Keratinocyte (primary cell): ENCODE measurements around the gene FLT3. TPM values are rescaled to one million over a fixed set of nuclear protein-coding genes. Genes with fewer than 3 reads are reported as not detected.

Experiments used
- DNase-seq: peaks from one replicate; pipeline ENCODE4 v3.0.0-alpha.2; 2011; ENCODE audit warnings: low read depth, missing footprints, low spot score
- FAIRE-seq: peaks from 2 replicates; lab custom pipeline; 2011; peaks lifted over from hg19 to GRCh38; lab: Jason Lieb, UNC
- H2AFZ ChIP-seq: 2 replicates; pipeline ENCODE4 v1.6.0; 2012; ENCODE audit warnings: low read length, control low read depth, inconsistent platforms; ENCODE audit not compliant: control insufficient read depth
- H3K27ac ChIP-seq: 2 replicates; pipeline ENCODE4 v1.5.1; 2011; ENCODE audit warnings: low read length; ENCODE audit not compliant: control insufficient read depth, insufficient read depth
- H3K27me3 ChIP-seq: 3 replicates; pipeline ENCODE4 v1.6.0; 2011; ENCODE audit warnings: low read length; ENCODE audit not compliant: control insufficient read depth, insufficient read depth; ENCODE audit errors: extremely low read depth
- H3K36me3 ChIP-seq, 2 experiments: 2 replicates in 1 of 2; 3 replicates in 1 of 2; pipeline ENCODE4 v1.5.1; 2011; ENCODE audit warnings: low read length in 2 of 2, mild to moderate bottlenecking in 1 of 2; ENCODE audit not compliant: control insufficient read depth in 2 of 2, insufficient read depth in 2 of 2; ENCODE audit errors: extremely low read depth in 1 of 2
- H3K4me1 ChIP-seq: 3 replicates; pipeline ENCODE4 v1.5.1; 2011; ENCODE audit warnings: low read length; ENCODE audit not compliant: control insufficient read depth, insufficient read depth; ENCODE audit errors: extremely low read depth
- H3K4me2 ChIP-seq: 3 replicates; pipeline ENCODE4 v1.6.0; 2011; ENCODE audit warnings: low read depth, low read length; ENCODE audit not compliant: control insufficient read depth, insufficient read depth; ENCODE audit errors: extremely low read depth
- H3K4me3 ChIP-seq, 3 experiments: fragments of 200-600 bp in 1 of 3; sonication (generic) in 1 of 3; 2 replicates in 2 of 3; 3 replicates in 1 of 3; pipeline ENCODE4 v1.5.1; 2011 to 2016; ENCODE audit warnings: low read length in 3 of 3, mild to moderate bottlenecking in 3 of 3, control low read depth in 2 of 3, inconsistent platforms in 1 of 3, low read depth in 1 of 3, mixed read lengths in 1 of 3, mixed run types in 1 of 3, moderate library complexity in 1 of 3; ENCODE audit not compliant: control insufficient read depth in 2 of 3, insufficient read depth in 2 of 3; ENCODE audit errors: extremely low read depth in 1 of 3
- H3K79me2 ChIP-seq: 2 replicates; pipeline ENCODE4 v1.6.0; 2012; ENCODE audit warnings: low read length; ENCODE audit not compliant: control insufficient read depth, insufficient read depth
- H3K9ac ChIP-seq: 3 replicates; pipeline ENCODE4 v1.6.0; 2011; ENCODE audit warnings: low read length; ENCODE audit not compliant: control insufficient read depth, insufficient read depth; ENCODE audit errors: extremely low read depth
- H3K9me1 ChIP-seq: 3 replicates; pipeline ENCODE4 v1.6.0; 2011; ENCODE audit warnings: low read length; ENCODE audit not compliant: control insufficient read depth, insufficient read depth; ENCODE audit errors: extremely low read depth
- H3K9me3 ChIP-seq: 2 replicates; pipeline ENCODE4 v1.5.1; 2012; ENCODE audit warnings: low read depth, low read length; ENCODE audit not compliant: control insufficient read depth
- H4K20me1 ChIP-seq: 3 replicates; pipeline ENCODE4 v1.6.0; 2011; ENCODE audit warnings: low read length; ENCODE audit not compliant: control insufficient read depth, insufficient read depth; ENCODE audit errors: extremely low read depth
- EZH2 ChIP-seq: IDR thresholded peaks from one replicate; pipeline ENCODE4 v1.6.1; 2012; ENCODE audit warnings: inconsistent platforms, mild to moderate bottlenecking, low read length, moderate library complexity
- dilution Hi-C: fragments of 300-500 bp; cut with MboI; formaldehyde crosslinking; loops from one replicate; pipeline ENCODE4 v1.7.0; 2020; ENCODE audit warnings: low sequenced_read_pairs; ENCODE audit not compliant: extremely low pct_ligation_motif_present
- polyA plus RNA-seq, 5 experiments: library from polyadenylated mRNA; depleted of rRNA in 3 of 5; stranded (reverse) in 3 of 5; stranded (forward) in 1 of 5; unstranded in 1 of 5; fragments of >200 nt; gene quantifications; 1 replicate in 1 of 5; 2 replicates in 3 of 5; 3 replicates in 1 of 5; pipeline versions ENCODE4 v1.2.1 to v1.2.3, GENCODE V29; 2011 to 2012; ENCODE audit warnings: missing spikeins in 2 of 5, low read depth in 1 of 5, low replicate concordance in 1 of 5
- TF ChIP-seq, protein P1 (sequence below), 3 experiments: IDR thresholded peaks in 1 of 3; conservative IDR thresholded peaks in 1 of 3; optimal IDR thresholded peaks in 1 of 3; 2 replicates in 2 of 3; 3 replicates in 1 of 3; pipeline versions ENCODE3 to v1.5.1; 2011; ENCODE audit warnings: low read length in 3 of 3, mild to moderate bottlenecking in 3 of 3, moderate library complexity in 2 of 3, control low read depth in 1 of 3, inconsistent platforms in 1 of 3; ENCODE audit not compliant: insufficient read depth in 2 of 3; ENCODE audit errors: extremely low read depth in 1 of 3

Gene FLT3
- polyA plus RNA-seq, 1 donor (not counting 4 experiments of a cell fraction or from before 2014, with no cell fraction given): not detected

DNA sequence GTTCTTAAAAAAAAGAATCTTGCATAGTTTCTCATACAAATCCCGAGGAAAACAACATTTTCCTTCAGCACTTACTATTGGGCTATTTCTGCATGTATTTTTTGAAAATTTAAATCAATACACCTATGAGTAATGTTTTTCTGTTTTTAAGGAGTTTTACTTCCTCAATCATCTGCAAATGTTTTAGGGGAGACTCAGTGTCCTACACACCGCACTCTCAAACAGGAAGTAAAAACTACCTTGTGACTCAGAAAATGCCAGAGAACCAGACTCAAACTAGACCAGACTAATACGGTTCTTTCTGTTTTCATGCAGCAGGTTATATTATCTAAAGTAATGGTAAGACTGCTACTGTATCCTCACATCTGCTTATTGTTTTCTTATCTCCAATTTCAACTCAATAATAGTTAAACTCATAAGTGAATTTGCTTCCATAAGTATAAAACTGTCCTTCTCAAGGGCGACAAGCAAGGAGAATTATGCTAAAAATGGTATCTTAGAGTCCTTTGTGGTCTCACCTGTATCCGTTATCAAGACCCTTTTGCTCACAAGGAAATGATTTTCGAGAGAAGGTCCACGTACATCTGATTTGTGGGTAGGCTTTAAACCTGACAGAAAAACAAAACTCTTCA lies 52.5 kb downstream of the FLT3 start:
- FAIRE-seq (no peak), DNase-seq (no peak)
- Histone ChIP-seq H3K36me3 (no peaks in the 10 kb centered on the region), H3K9me1 (no peaks in the 10 kb centered on the region), H3K4me2 (no peak overlapping the region), H3K9ac (no peak overlapping the region), H3K4me1 (no peaks in the 10 kb centered on the region), H4K20me1 (no peaks in the 10 kb centered on the region), H2AFZ (no peak overlapping the region), H3K27me3 (peaks cover 4% of the 10 kb centered on the region), H3K27ac (no peak overlapping the region), H3K4me3 (no peak overlapping the region), H3K79me2 (no peaks in the 10 kb centered on the region), H3K9me3 (no peaks in the 10 kb centered on the region)
- TF ChIP-seq EZH2: no peak
- TF ChIP-seq, protein P1, sequence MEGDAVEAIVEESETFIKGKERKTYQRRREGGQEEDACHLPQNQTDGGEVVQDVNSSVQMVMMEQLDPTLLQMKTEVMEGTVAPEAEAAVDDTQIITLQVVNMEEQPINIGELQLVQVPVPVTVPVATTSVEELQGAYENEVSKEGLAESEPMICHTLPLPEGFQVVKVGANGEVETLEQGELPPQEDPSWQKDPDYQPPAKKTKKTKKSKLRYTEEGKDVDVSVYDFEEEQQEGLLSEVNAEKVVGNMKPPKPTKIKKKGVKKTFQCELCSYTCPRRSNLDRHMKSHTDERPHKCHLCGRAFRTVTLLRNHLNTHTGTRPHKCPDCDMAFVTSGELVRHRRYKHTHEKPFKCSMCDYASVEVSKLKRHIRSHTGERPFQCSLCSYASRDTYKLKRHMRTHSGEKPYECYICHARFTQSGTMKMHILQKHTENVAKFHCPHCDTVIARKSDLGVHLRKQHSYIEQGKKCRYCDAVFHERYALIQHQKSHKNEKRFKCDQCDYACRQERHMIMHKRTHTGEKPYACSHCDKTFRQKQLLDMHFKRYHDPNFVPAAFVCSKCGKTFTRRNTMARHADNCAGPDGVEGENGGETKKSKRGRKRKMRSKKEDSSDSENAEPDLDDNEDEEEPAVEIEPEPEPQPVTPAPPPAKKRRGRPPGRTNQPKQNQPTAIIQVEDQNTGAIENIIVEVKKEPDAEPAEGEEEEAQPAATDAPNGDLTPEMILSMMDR (optimal IDR thresholded peaks at IDR 0.05 in 1 of 3, IDR thresholded peaks at IDR 0.05 in 1 of 3, conservative IDR thresholded peaks at IDR 0.05 in 1 of 3; ENCODE audit: extremely low read depth in 1 of 3, insufficient read depth in 2 of 3, low read length in 3 of 3): no peak
- dilution Hi-C loops: no loop called here

DNA sequence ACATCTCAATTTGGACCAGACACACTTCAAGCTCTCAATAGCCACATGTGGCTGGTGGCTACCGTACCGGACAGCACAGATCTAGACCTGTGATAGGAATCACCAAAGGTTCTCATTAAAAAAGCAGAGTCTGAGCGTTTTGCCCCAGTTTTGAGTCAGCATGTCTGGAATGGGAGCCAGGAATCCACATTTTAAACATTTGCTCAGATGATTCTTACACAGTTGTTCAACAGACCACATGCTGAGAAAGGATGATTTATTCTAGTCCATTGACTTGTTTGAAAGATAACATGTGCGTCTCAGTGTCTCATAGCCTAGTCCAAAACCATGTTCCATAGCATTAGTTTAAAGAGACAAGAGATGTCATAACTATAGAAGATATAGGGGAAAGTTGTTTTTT lies 53.4 kb downstream of the FLT3 start:
- Histone ChIP-seq H2AFZ (no peak overlapping the region), H3K4me2 (no peak overlapping the region), H3K27me3 (peaks cover 4% of the 10 kb centered on the region), H3K9ac (no peak overlapping the region), H3K36me3 (no peaks in the 10 kb centered on the region), H3K27ac (no peak overlapping the region), H4K20me1 (no peaks in the 10 kb centered on the region), H3K9me3 (no peaks in the 10 kb centered on the region), H3K79me2 (no peaks in the 10 kb centered on the region), H3K4me1 (no peaks in the 10 kb centered on the region), H3K4me3 (no peak overlapping the region), H3K9me1 (no peaks in the 10 kb centered on the region)
- no peak for TF ChIP-seq EZH2
- TF ChIP-seq, protein P1 (optimal IDR thresholded peaks at IDR 0.05 in 1 of 3, IDR thresholded peaks at IDR 0.05 in 1 of 3, conservative IDR thresholded peaks at IDR 0.05 in 1 of 3; ENCODE audit: extremely low read depth in 1 of 3, insufficient read depth in 2 of 3, low read length in 3 of 3): no peak
- FAIRE-seq (no peak), DNase-seq (no peak)
- dilution Hi-C loops: no loop called here
